Naive B cell (primary cell): Measurements from ENCODE around the gene SLC2A4RG. TPM values are rescaled to one million over a fixed set of nuclear protein-coding genes. Genes with fewer than 3 reads are reported as not detected.

Experiments
- ATAC-seq, 2 donors: fragments of 150-1000 bp; cut with Tn5 transposase; 2 replicates each; pipeline ENCODE4 v1.10.0; 2021; ENCODE audit warnings: low read depth in 2 of 2, mild to moderate bottlenecking in 2 of 2, moderate library complexity in 2 of 2
- DNase-seq: peaks from one replicate; pipeline ENCODE4 v3.0.0; 2022
- H3K27ac Mint-ChIP-seq, 6 donors: one replicate each; pipeline ENCODE4 v1.8.0; 2020 to 2022; ENCODE audit warnings: mild to moderate bottlenecking in 6 of 6, mixed read lengths in 6 of 6, moderate library complexity in 5 of 6, inconsistent platforms in 2 of 6
- H3K27me3 Mint-ChIP-seq, 3 donors: one replicate each; pipeline ENCODE4 v1.8.0; 2021 to 2022; ENCODE audit warnings: mixed read lengths in 3 of 3, mild to moderate bottlenecking in 1 of 3
- H3K36me3 Mint-ChIP-seq, 2 donors: one replicate each; pipeline ENCODE4 v1.8.0; 2020 to 2022; ENCODE audit warnings: mixed read lengths in 2 of 2, inconsistent platforms in 1 of 2, mild to moderate bottlenecking in 1 of 2
- H3K4me1 Mint-ChIP-seq, 3 donors: one replicate each; pipeline ENCODE4 v1.8.0; 2020 to 2022; ENCODE audit warnings: mixed read lengths in 3 of 3, inconsistent platforms in 1 of 3, mild to moderate bottlenecking in 1 of 3, moderate library complexity in 1 of 3
- H3K4me3 Mint-ChIP-seq, 8 donors: one replicate each; pipeline ENCODE4 v1.8.0; 2020 to 2022; ENCODE audit warnings: mild to moderate bottlenecking in 8 of 8, mixed read lengths in 8 of 8, moderate library complexity in 8 of 8, inconsistent platforms in 2 of 8
- H3K9me3 Mint-ChIP-seq, 7 donors: one replicate each; pipeline ENCODE4 v1.8.0; 2020 to 2022; ENCODE audit warnings: mixed read lengths in 7 of 7, mild to moderate bottlenecking in 5 of 7, inconsistent platforms in 2 of 7, moderate library complexity in 1 of 7
- polyA plus RNA-seq, 6 donors: library from polyadenylated mRNA; unstranded; fragments of 300-500 nt; fragmentation: Illumina TruSeq; gene quantifications; one replicate each; pipeline ENCODE4 v1.2.3, GENCODE V29; 2021; ENCODE audit warnings: low read depth in 6 of 6

The SLC2A4RG gene
- polyA plus RNA-seq, 6 donors from 2014 or later: 0.36 to 1.4 (median 1.3) TPM; not detected in 1

GRCh38 chr20:63744158-63744557, 4.6 kb downstream of the SLC2A4RG start:
- ATAC-seq: no peak
- H3K27ac Mint-ChIP-seq: no peak overlapping the region
- DNase-seq: no peak
- H3K4me3 Mint-ChIP-seq: no peak overlapping the region
- H3K4me1 Mint-ChIP-seq: no peaks in the 10 kb centered on the region
- no peaks in the 10 kb centered on the region for H3K36me3 Mint-ChIP-seq
- H3K9me3 Mint-ChIP-seq: no peaks in the 10 kb centered on the region
- no peaks in the 10 kb centered on the region for H3K27me3 Mint-ChIP-seq

GRCh38 chr20:63744574-63745423, 5.2 kb downstream of the SLC2A4RG start:
- no peaks in the 10 kb centered on the region for H3K9me3 Mint-ChIP-seq
- H3K27ac Mint-ChIP-seq: no peak overlapping the region
- ATAC-seq (no peak), DNase-seq (no peak)
- H3K4me1 Mint-ChIP-seq: no peaks in the 10 kb centered on the region
- no peaks in the 10 kb centered on the region for H3K27me3 Mint-ChIP-seq
- no peak overlapping the region for H3K4me3 Mint-ChIP-seq
- H3K36me3 Mint-ChIP-seq: no peaks in the 10 kb centered on the region

GRCh38 chr20:63745424-63745805, 5.8 kb downstream of the SLC2A4RG start:
- Mint-ChIP-seq H3K27me3 (no peaks in the 10 kb centered on the region), H3K36me3 (no peaks in the 10 kb centered on the region), H3K4me3 (no peak overlapping the region), H3K4me1 (no peaks in the 10 kb centered on the region), H3K27ac (peak overlapping the region in 1 of 6 donors; percentile 59), H3K9me3 (no peaks in the 10 kb centered on the region)
- no peak for DNase-seq
- no peak for ATAC-seq

GRCh38 chr20:63745961-63746731, 6.6 kb downstream of the SLC2A4RG start:
- H3K27ac Mint-ChIP-seq: peak overlapping the region in 1 of 6 donors; percentile 59
- DNase-seq (no peak), ATAC-seq (no peak)
- H3K27me3 Mint-ChIP-seq: no peaks in the 10 kb centered on the region
- no peaks in the 10 kb centered on the region for H3K9me3 Mint-ChIP-seq
- H3K36me3 Mint-ChIP-seq: no peaks in the 10 kb centered on the region
- no peaks in the 10 kb centered on the region for H3K4me1 Mint-ChIP-seq
- H3K4me3 Mint-ChIP-seq: no peak overlapping the region

GRCh38 chr20:63746751-63747315, 7.3 kb downstream of the SLC2A4RG start:
- Mint-ChIP-seq H3K4me3 (no peak overlapping the region), H3K9me3 (no peaks in the 10 kb centered on the region), H3K27me3 (no peaks in the 10 kb centered on the region), H3K36me3 (no peaks in the 10 kb centered on the region), H3K27ac (no peak overlapping the region), H3K4me1 (no peaks in the 10 kb centered on the region)
- DNase-seq (no peak), ATAC-seq (no peak)

GRCh38 chr20:63747622-63748069, 8.1 kb downstream of the SLC2A4RG start:
- ATAC-seq (no peak), DNase-seq (no peak)
- H3K4me1 Mint-ChIP-seq: no peaks in the 10 kb centered on the region
- H3K4me3 Mint-ChIP-seq: no peak overlapping the region
- no peaks in the 10 kb centered on the region for H3K36me3 Mint-ChIP-seq
- H3K27me3 Mint-ChIP-seq: no peaks in the 10 kb centered on the region
- H3K27ac Mint-ChIP-seq: no peak overlapping the region
- no peaks in the 10 kb centered on the region for H3K9me3 Mint-ChIP-seq

- H3K4me3 Mint-ChIP-seq: no peak overlapping the region
Observed at GRCh38 chr20:63748070-63748933, 8.7 kb downstream of the SLC2A4RG start.

GRCh38 chr20:63748934-63749270, 9.3 kb downstream of the SLC2A4RG start:
- Mint-ChIP-seq H3K9me3 (no peaks in the 10 kb centered on the region), H3K27me3 (no peaks in the 10 kb centered on the region), H3K4me3 (no peak overlapping the region), H3K27ac (no peak overlapping the region), H3K4me1 (no peaks in the 10 kb centered on the region), H3K36me3 (no peaks in the 10 kb centered on the region)
- ATAC-seq (no peak), DNase-seq (no peak)

More at GRCh38 chr20:63748070-63748933, 8.7 kb downstream of the SLC2A4RG start:
- Mint-ChIP-seq H3K4me1 (no peaks in the 10 kb centered on the region), H3K27me3 (no peaks in the 10 kb centered on the region), H3K27ac (peak overlapping the region in 1 of 6 donors; percentile 81), H3K9me3 (no peaks in the 10 kb centered on the region), H3K36me3 (no peaks in the 10 kb centered on the region)
- no peak for ATAC-seq
- no peak for DNase-seq

- Mint-ChIP-seq H3K36me3 (no peaks in the 10 kb centered on the region), H3K4me1 (no peaks in the 10 kb centered on the region), H3K9me3 (no peaks in the 10 kb centered on the region), H3K27ac (peak overlapping the region in 1 of 6 donors; percentile 7), H3K27me3 (no peaks in the 10 kb centered on the region), H3K4me3 (no peak overlapping the region)
- DNase-seq (no peak), ATAC-seq (no peak)
Observed at GRCh38 chr20:63749597-63750508, 10.3 kb downstream of the SLC2A4RG start.

- Mint-ChIP-seq H3K9me3 (no peaks in the 10 kb centered on the region), H3K4me3 (no peak overlapping the region), H3K4me1 (no peaks in the 10 kb centered on the region), H3K27ac (no peak overlapping the region), H3K36me3 (no peaks in the 10 kb centered on the region), H3K27me3 (no peaks in the 10 kb centered on the region)
- DNase-seq: no peak
- ATAC-seq: no peak
Observed at GRCh38 chr20:63750807-63751470, 11.4 kb downstream of the SLC2A4RG start.

- peak overlapping the region in 1 of 6 donors; percentile 63 for H3K27ac Mint-ChIP-seq
- DNase-seq (no peak), ATAC-seq (no peak)
- no peak overlapping the region for H3K4me3 Mint-ChIP-seq
- no peaks in the 10 kb centered on the region for H3K36me3 Mint-ChIP-seq
- no peaks in the 10 kb centered on the region for H3K4me1 Mint-ChIP-seq
- no peaks in the 10 kb centered on the region for H3K27me3 Mint-ChIP-seq
- no peaks in the 10 kb centered on the region for H3K9me3 Mint-ChIP-seq
Observed at GRCh38 chr20:63751471-63752271, 12.1 kb downstream of the SLC2A4RG start.
